VCaP (cell line): Measurements from ENCODE around the gene TMEM37.

Experiments used
- H3K27ac ChIP-seq: fragments of 450-650 bp; 2 replicates; pipeline ENCODE4 v1.5.1; 2017
- TF ChIP-seq, protein P1 (sequence below): fragments of 450-650 bp; conservative IDR thresholded peaks from 2 replicates; pipeline ENCODE4 v1.5.1; 2017; ENCODE audit warnings: mild to moderate bottlenecking, moderate library complexity

Gene TMEM37

DNA sequence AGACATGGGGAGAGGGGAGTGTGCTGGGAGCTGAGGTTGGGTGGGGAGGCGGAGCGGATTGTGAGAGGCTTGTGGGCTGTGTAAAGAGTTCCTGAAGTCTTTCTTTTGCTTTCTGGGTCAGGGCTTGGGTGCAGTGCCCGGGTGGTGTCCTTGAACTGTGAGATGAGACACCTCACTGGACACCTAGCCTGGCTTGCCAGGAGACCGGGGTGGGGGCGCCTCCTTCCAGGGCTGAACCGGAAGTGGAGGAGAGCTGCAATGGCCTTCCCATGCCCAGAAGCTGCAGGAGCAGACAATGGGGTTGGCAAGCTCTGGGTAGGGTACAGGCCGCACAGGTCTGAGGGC, 4.3 kb downstream of the TMEM37 start:
- TF ChIP-seq, protein P1, sequence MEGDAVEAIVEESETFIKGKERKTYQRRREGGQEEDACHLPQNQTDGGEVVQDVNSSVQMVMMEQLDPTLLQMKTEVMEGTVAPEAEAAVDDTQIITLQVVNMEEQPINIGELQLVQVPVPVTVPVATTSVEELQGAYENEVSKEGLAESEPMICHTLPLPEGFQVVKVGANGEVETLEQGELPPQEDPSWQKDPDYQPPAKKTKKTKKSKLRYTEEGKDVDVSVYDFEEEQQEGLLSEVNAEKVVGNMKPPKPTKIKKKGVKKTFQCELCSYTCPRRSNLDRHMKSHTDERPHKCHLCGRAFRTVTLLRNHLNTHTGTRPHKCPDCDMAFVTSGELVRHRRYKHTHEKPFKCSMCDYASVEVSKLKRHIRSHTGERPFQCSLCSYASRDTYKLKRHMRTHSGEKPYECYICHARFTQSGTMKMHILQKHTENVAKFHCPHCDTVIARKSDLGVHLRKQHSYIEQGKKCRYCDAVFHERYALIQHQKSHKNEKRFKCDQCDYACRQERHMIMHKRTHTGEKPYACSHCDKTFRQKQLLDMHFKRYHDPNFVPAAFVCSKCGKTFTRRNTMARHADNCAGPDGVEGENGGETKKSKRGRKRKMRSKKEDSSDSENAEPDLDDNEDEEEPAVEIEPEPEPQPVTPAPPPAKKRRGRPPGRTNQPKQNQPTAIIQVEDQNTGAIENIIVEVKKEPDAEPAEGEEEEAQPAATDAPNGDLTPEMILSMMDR, result no peak
- no peak overlapping the region for H3K27ac ChIP-seq

DNA sequence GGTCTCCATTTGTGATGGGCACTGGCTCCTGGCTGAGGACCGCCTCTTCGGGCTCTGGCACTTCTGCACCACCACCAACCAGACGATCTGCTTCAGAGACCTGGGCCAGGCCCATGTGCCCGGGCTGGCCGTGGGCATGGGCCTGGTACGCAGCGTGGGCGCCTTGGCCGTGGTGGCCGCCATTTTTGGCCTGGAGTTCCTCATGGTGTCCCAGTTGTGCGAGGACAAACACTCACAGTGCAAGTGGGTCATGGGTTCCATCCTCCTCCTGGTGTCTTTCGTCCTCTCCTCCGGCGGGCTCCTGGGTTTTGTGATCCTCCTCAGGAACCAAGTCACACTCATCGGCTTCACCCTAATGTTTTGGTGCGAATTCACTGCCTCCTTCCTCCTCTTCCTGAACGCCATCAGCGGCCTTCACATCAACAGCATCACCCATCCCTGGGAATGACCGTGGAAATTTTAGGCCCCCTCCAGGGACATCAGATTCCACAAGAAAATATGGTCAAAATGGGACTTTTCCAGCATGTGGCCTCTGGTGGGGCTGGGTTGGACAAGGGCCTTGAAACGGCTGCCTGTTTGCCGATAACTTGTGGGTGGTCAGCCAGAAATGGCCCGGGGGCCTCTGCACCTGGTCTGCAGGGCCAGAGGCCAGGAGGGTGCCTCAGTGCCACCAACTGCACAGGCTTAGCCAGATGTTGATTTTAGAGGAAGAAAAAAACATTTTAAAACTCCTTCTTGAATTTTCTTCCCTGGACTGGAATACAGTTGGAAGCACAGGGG, 5.5 kb downstream of the TMEM37 start:
- TF ChIP-seq, protein P1, result no peak
- H3K27ac ChIP-seq, result no peak overlapping the region

DNA sequence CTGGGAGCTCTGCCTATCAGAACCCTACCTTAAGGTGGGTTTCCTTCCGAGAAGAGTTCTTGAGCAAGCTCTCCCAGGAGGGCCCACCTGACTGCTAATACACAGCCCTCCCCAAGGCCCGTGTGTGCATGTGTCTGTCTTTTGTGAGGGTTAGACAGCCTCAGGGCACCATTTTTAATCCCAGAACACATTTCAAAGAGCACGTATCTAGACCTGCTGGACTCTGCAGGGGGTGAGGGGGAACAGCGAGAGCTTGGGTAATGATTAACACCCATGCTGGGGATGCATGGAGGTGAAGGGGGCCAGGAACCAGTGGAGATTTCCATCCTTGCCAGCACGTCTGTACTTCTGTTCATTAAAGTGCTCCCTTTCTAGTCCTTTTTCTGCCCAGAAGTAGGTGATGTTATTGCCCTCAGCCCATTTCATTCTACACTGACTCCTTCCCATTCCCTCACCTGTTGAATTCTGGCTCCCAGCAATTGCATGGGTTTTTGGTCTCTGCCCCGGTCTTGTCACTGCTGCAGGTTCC, 6.5 kb downstream of the TMEM37 start:
- no peak overlapping the region for H3K27ac ChIP-seq
- TF ChIP-seq, protein P1, result no peak

DNA sequence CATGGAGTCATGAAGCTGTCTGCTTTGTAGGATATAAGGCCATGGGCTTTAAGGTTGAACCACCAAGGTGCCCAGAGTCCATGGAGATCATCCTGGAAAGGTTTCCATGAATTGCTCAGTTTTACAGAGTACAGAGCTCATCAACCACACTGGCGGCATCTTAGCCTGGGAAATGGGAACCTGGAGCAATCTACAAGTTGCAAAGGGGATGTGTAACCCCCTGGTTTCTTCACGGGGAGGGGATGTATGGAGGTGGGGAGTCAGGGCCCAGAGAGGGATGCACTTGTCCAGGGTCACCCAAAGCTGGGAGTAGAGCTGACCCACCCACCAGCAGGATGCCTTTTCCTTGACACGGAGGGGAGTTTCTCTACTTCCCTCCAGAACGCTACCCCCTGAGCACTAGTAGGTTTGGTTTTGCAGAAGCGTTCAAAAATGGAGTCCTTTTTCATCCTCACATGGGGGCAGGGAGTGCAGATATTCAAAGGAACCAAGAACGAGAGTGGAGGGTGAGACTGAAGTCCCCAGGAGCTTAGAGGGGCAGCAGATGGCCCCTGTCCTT, 7.2 kb downstream of the TMEM37 start:
- TF ChIP-seq, protein P1, result no peak
- H3K27ac ChIP-seq, result no peak overlapping the region

DNA sequence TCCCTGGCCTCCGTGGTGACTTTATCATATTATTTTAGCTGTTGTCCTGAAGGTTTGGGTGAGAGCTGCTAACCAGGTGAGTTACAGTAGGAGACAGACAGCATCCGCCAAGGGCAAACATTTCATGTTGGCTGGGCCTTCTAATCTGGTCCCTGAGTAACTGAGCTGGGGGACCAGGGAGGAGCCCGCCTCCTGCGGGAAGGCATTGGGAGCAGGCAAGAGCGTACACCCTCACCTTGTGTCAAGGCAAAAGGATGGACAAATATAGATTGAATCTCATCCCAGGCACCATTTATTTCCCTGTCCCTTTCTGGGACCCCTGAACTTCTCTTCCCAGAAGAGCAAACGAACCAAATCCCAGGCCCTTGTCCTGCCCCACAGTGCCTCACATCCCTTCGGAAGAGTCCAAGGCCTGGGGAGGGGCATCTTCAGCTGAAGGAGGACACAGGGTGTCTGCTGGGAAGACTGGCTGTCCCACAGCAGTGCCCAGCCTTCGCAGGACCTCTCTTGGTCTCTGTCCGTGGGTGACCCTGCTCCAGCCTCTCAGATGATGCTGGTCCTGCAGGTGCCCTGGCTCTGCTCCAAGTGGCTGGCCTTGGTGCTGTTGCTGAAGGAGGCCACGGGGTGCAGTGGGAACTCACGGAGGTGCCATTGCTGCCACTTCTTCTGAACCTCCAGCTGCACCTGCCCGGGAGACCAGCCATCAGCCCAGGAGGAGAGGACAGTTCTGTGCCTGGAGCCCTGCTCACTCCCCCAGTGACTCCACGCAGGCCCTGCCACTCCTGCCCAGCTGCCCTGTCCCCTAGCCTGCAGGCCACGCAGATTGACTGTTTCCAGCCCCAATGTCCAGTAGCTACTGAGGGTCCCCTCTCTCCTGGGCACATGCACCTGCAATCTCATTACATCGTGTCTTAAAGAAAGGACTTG, 8.2 kb downstream of the TMEM37 start:
- H3K27ac ChIP-seq, result no peak overlapping the region
- TF ChIP-seq, protein P1, result no peak

DNA sequence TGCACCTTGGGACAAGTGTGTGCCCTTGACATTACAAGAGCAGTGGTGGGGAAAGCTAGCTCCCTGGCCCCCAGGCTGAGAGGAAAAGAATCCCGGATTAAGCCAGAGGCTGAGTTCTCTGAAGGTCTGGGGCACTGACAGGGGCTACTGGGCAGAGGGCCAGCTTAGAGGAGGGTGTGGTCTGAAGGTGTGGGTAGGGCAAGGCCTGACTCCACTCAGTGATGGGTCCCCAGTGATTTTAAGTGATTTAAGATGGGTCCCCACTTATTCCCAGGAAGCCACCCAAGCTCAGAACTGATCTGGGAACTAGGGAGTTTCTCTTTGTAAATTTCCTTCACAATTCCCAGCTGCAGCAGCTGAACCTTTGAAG, 8.8 kb downstream of the TMEM37 start:
- TF ChIP-seq, protein P1, result no peak
- no peak overlapping the region for H3K27ac ChIP-seq

DNA sequence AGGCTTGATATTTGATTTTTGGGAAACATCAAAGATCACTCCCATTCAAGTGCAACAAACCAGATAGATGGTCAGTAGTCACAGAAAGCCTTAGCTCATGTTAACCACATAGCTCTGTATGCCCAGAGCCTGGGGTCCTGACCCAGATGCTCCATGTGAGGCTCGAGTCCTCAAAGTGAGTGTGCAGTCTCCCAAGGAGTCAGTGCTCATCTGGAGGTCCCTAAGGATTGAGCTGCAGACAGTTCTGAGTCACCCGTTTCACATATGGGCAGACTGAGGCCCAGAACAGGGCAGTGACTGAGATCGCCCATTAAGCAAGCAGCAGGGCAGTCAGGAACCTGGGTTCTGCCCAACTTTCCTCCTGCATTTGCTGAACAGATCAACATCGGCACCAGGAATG, 9.2 kb downstream of the TMEM37 start:
- TF ChIP-seq, protein P1, result no peak
- H3K27ac ChIP-seq, result no peak overlapping the region
